Measurements from ENCODE around the gene RNF26. TPM values are rescaled to one million over a fixed set of nuclear protein-coding genes. Genes with fewer than 3 reads are reported as not detected.
A peak's percentile ranks its signal among the peaks of the same experiment; 100 is the strongest.

Gene RNF26
- total and polyA plus RNA-seq, 2 donors (not counting 3 experiments of a cell fraction or from before 2014, with no cell fraction given) = 40.1 to 43.8 TPM

DNA sequence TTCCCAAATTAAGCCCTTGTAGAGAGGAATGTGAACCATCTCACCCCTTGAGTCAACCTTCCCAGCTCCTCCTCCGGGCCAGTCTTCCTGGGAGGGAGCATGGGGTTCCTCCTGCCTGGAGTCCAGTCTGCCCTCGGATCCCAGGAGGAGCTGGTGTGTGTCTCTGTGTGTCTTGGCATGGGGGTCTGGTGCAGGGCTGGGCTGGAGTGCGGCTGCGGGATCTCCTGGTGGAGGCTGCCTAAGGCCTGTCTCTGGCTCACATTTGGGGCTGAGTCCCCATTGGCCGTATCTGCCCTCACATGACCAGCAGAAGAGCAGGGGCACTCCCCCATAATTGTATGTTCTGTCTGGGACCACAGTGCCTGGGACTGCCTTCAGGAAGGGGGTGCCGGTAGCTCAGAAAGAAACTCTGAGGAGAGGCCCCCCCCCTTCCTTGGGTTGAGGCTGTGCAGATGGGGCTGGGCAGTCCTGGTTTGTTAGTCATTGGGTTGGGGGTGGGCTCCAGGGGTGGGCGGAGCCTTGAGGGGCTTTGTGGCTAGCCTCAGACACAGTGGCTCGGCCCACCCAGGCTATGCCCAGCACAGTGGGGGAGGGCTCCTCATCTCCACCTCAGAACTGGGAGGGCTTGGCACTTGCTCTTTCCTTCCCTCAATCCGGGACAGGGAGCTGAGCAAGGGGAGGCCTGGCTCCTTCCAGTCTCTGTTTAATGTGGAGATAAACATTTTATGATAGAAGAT is 3.4 kb downstream of the RNF26 start:
- POLR2A ChIA-PET = interaction anchor here (0.6 to 2.3 kb wide), 11 partner anchors 15 to 717 kb away, joined by 3 to 18 read pairs (median 6); partner anchors contain the start of gene MCAM
- Histone ChIP-seq H3K4me1 (ENCODE audit: control insufficient read depth, extremely low read depth, insufficient read depth, low read length) (peaks cover 44% of the 10 kb centered on the region), H3K9me1 (replicated peaks; ENCODE audit: control insufficient read depth, extremely low read depth, insufficient read depth, low read length) (no peaks in the 10 kb centered on the region), H2AFZ (ENCODE audit: low read depth, low read length) (no peak overlapping the region), H3K4me3 (replicated peaks in 1 of 3; ENCODE audit: insufficient read depth in 1 of 3, low read depth in 1 of 3, low read length in 3 of 3) (peak overlapping the region in 1 of 3 experiments; percentile 6), H3K4me2 (ENCODE audit: insufficient read depth, low read length) (peak overlapping the region; percentile 10), H4K20me1 (replicated peaks; ENCODE audit: control insufficient read depth, extremely low read depth, insufficient read depth, low read length) (no peaks in the 10 kb centered on the region), H3K27me3 (ENCODE audit: control insufficient read depth in 2 of 2, insufficient read depth in 2 of 2, low read length in 2 of 2) (no peaks in the 10 kb centered on the region), H3K9ac (replicated peaks; ENCODE audit: extremely low read depth, insufficient read depth, low read length) (no peak overlapping the region), H3K36me3 (ENCODE audit: control insufficient read depth in 2 of 2, extremely low read depth in 1 of 2, insufficient read depth in 2 of 2, low read length in 2 of 2) (peaks cover 0 to 2% of the 10 kb centered on the region in 2 experiments), H3K79me2 (ENCODE audit: control insufficient read depth, insufficient read depth, low read length) (peaks cover 23% of the 10 kb centered on the region), H3K9me3 (replicated peaks; ENCODE audit: control insufficient read depth, insufficient read depth, low read length) (no peaks in the 10 kb centered on the region), H3K27ac (ENCODE audit: insufficient read depth, low read depth, low read length) (no peak overlapping the region)
- CTCF ChIA-PET = interaction anchor here (0.7 to 6.3 kb wide), 43 partner anchors 11 to 340 kb away, joined by 3 to 301 read pairs (median 5); partner anchors contain the start of genes CBL, CENATAC, DPAGT1 and HINFP
- TF ChIP-seq JUN (IDR thresholded peaks at IDR 0.05; ENCODE audit: borderline replicate concordance, insufficient read depth, insufficient read length, low read depth) (no peak), POLR2AphosphoS5 (IDR thresholded peaks at IDR 0.05; ENCODE audit: insufficient read depth, low read depth, low read length) (peak; percentile 37), POLR2A (IDR thresholded peaks at IDR 0.05; ENCODE audit: low read depth, low read length) (peak; percentile 14)
- dilution Hi-C loops (cut with MboI; ENCODE audit: extremely low pct_ligation_motif_present, low sequenced_read_pairs) = no loop called here
- intact Hi-C loops (cut with micrococcal nuclease) = loop anchor here (1.0 to 2.0 kb wide), 5 partner anchors 16 to 273 kb away; partner anchors contain the start of gene CBL
- FAIRE-seq (peak; percentile 35), DNase-seq (ENCODE audit: low read depth, low spot score) (peak; percentile 77)
- no TSS peak for BruUV-seq (replicated peaks)

DNA sequence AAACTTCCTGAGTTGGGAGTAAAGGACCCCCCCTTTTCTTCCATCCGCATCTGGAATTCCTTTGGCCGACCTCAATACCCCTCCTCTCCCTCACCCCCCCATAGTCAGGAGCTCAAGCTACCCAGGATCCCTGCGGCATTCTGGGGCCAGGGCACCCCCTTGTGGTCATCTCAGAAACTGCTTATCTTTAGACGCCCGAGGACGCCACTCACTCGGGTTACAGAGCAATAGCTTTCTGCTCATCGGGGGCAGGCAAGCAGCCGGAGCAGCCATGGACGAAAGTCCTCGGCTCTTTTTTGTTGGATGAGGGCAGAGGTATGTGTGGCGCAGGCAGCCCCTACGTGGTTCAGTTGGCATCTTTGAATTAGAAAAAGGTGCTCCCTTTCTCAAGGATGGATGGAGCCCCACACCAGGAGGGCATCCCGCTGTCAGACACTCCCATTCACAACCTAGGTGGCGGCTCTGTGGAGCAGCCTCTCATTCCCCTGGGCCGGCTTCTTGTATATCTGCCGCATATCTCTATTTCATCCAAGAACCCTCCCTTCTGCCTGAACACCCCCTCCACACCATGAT is 4.1 kb downstream of the RNF26 start:
- Histone ChIP-seq H3K36me3 (ENCODE audit: control insufficient read depth in 2 of 2, extremely low read depth in 1 of 2, insufficient read depth in 2 of 2, low read length in 2 of 2) (peaks cover 0 to 2% of the 10 kb centered on the region in 2 experiments), H3K4me3 (replicated peaks in 1 of 3; ENCODE audit: insufficient read depth in 1 of 3, low read depth in 1 of 3, low read length in 3 of 3) (peak overlapping the region in 2 of 3 experiments; percentile 41 to 90), H3K9me3 (replicated peaks; ENCODE audit: control insufficient read depth, insufficient read depth, low read length) (no peaks in the 10 kb centered on the region), H2AFZ (ENCODE audit: low read depth, low read length) (no peak overlapping the region), H3K27ac (ENCODE audit: insufficient read depth, low read depth, low read length) (no peak overlapping the region), H3K4me2 (ENCODE audit: insufficient read depth, low read length) (peak overlapping the region; percentile 64), H3K9ac (replicated peaks; ENCODE audit: extremely low read depth, insufficient read depth, low read length) (peak overlapping the region; percentile 26), H3K4me1 (ENCODE audit: control insufficient read depth, extremely low read depth, insufficient read depth, low read length) (peaks cover 44% of the 10 kb centered on the region), H3K27me3 (ENCODE audit: control insufficient read depth in 2 of 2, insufficient read depth in 2 of 2, low read length in 2 of 2) (no peaks in the 10 kb centered on the region), H4K20me1 (replicated peaks; ENCODE audit: control insufficient read depth, extremely low read depth, insufficient read depth, low read length) (no peaks in the 10 kb centered on the region), H3K9me1 (replicated peaks; ENCODE audit: control insufficient read depth, extremely low read depth, insufficient read depth, low read length) (no peaks in the 10 kb centered on the region), H3K79me2 (ENCODE audit: control insufficient read depth, insufficient read depth, low read length) (peaks cover 23% of the 10 kb centered on the region)
- intact Hi-C loops (cut with micrococcal nuclease) = loop anchor here (1.0 to 2.0 kb wide), 5 partner anchors 17 to 274 kb away; partner anchors contain the start of gene CBL
- ChIA-PET POLR2A (interaction anchor here (0.6 to 2.3 kb wide), 11 partner anchors 15 to 718 kb away, joined by 3 to 18 read pairs (median 6); partner anchors contain the start of gene MCAM), CTCF (interaction anchor here (0.7 to 6.3 kb wide), 46 partner anchors 10 to 341 kb away, joined by 3 to 301 read pairs (median 5); partner anchors contain the start of genes CBL, CENATAC, DPAGT1 and HINFP)
- TF ChIP-seq, protein P1, sequence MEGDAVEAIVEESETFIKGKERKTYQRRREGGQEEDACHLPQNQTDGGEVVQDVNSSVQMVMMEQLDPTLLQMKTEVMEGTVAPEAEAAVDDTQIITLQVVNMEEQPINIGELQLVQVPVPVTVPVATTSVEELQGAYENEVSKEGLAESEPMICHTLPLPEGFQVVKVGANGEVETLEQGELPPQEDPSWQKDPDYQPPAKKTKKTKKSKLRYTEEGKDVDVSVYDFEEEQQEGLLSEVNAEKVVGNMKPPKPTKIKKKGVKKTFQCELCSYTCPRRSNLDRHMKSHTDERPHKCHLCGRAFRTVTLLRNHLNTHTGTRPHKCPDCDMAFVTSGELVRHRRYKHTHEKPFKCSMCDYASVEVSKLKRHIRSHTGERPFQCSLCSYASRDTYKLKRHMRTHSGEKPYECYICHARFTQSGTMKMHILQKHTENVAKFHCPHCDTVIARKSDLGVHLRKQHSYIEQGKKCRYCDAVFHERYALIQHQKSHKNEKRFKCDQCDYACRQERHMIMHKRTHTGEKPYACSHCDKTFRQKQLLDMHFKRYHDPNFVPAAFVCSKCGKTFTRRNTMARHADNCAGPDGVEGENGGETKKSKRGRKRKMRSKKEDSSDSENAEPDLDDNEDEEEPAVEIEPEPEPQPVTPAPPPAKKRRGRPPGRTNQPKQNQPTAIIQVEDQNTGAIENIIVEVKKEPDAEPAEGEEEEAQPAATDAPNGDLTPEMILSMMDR (IDR thresholded peaks at IDR 0.05; ENCODE audit: extremely low read depth in 1 of 2, insufficient read depth in 1 of 2, low read depth in 1 of 2, low read length in 2 of 2) = peak; percentile 83 to 87
- TF ChIP-seq POLR2AphosphoS5 (IDR thresholded peaks at IDR 0.05; ENCODE audit: insufficient read depth, low read depth, low read length) (peak; percentile 31), POLR2A (IDR thresholded peaks at IDR 0.05; ENCODE audit: low read depth, low read length) (no peak)
- DNase-seq (ENCODE audit: low read depth, low spot score) (peak; percentile 90), FAIRE-seq (peak; percentile 83)
- BruUV-seq (replicated peaks) = no TSS peak
- dilution Hi-C loops (cut with MboI; ENCODE audit: extremely low pct_ligation_motif_present, low sequenced_read_pairs) = no loop called here
